ENCODE results near the gene CFAP74. TPM values are rescaled to one million over a fixed set of nuclear protein-coding genes. Genes with fewer than 3 reads are reported as not detected.
A peak's percentile ranks its signal among the peaks of the same experiment; 100 is the strongest.

Gene CFAP74
- total RNA-seq, 2 donors from 2014 or later = not detected

DNA sequence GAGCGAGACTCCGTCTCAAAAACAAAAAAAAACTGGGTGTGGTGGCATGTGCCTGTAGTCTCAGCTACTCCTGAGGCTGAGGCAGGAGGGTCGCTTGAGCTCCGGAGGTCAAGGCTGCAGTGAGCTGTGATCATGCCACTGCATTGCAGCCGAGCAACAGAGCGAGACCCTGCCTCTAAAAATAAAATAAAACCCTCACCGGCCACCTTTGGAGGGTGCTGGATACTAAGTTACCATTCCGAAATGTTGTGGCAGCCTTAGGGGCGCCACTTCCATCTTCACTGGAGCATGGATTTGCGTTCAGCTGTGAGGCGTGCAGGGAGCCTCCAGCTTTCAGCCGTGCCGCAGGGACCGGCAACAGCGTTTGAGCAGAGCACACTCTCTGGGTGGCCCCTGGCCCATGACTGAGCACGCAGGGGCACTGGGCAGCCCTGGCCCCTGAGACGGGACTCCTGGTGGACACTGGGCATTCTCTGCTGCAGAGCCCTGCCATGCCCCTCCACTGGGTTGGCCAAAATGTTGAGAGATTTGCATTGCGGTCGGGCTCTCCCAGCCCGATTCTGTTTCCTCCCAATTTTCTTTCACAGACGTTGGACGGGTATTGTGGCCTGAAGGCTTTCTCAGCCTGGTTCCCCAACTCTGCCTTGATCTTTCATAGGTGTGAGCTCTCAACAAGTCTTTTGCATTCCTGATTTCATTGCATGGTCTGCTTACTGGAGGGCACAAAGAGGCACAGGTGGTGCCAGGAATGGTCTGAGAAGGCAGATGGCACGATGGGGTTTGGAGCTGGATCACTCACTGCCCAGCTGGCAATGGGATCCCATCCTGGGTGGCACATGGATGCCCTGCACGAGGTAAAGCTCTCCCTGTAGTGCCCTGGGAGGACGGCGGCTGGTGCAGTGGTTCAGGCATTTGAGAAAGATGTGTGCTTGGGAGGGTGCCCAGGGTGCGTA lies 5.8 kb upstream of the CFAP74 start:
- DNase-seq (ENCODE audit: low spot score in 2 of 2) = no peak

DNA sequence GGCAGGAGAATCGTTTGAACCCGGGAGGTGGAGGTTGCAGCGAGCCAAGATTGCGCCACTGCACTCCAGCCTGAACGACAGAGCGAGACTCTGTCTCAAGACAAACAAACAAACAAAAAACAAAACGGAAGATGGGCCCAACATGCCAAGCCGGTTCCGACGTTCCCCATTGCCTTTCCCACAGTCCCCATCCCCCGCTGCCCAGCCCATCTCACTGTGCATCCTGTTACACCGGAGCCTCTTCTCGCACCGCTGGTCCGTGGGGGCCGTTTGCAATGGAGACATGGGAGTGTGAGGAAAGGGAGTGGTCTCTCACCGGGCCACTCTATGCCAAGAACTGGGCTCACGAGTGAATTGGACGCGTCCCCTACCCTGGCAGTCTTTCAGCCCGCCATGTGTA lies 1.3 kb upstream of the CFAP74 start:
- no peak overlapping the region for H3K27ac Mint-ChIP-seq
- H3K36me3 Mint-ChIP-seq = no peaks in the 10 kb centered on the region
- H3K9me3 Mint-ChIP-seq = no peaks in the 10 kb centered on the region
- DNase-seq (ENCODE audit: low spot score in 2 of 2) = no peak
- ATAC-seq = no peak

More for the DNA sequence above, 5.8 kb upstream of the CFAP74 start:
- Mint-ChIP-seq H3K9me3 (no peaks in the 10 kb centered on the region), H3K36me3 (no peaks in the 10 kb centered on the region), H3K27ac (no peak overlapping the region)
- ATAC-seq = no peak

DNA sequence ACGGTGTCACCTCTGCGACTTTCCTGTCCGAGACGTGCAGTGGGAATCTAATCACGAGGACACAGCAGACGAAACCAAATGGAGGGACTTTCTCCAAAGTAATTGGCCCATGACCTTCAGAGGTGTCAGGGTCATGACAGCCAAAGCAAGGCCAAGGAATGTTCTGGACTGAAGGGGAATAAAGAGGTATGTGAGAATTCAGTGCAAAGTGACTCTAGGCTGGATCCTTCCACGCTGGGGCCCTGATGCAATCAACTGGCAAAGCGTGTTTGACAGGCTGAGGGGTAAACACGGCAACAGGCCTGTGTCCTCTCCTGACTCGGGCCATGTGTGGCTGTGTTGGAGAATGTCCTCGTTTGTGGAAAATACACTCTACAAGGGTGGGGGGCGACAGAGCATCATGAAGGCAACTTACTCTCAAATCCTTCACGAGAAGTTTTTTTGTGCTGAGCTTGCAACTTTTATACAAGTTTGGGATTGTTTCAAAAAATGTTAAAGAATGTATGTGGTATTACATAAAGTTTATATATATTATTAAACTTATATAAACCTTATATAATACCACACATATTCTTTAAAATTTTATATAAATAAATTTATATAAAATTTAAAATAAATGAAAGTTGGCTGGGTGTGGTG lies 1.7 kb downstream of the CFAP74 start:
- H3K27ac Mint-ChIP-seq = no peak overlapping the region
- no peak for DNase-seq (ENCODE audit: low spot score in 2 of 2)
- H3K36me3 Mint-ChIP-seq = no peaks in the 10 kb centered on the region
- no peak for ATAC-seq
- no peaks in the 10 kb centered on the region for H3K9me3 Mint-ChIP-seq

DNA sequence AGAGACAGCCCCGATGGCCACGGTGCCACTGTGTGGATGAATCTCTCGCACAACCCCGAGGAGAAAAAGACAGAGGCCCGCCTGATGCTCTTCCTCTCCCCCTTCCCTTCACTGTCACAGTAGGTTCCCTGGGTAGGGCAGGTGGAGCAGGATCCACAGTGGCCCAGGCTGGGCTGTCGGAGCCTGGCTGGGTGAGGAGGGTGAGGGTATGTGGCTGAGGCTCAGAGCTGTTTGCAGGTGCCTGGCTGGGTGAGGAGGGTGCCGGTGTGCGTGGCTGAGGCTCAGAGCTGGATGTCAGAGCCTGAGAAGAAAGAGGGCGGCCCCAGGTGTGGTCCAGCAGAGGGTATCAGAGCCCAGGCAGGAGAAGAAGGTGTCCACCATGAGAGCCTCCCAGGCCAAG lies 2.7 kb downstream of the CFAP74 start:
- Mint-ChIP-seq H3K9me3 (no peaks in the 10 kb centered on the region), H3K27ac (no peak overlapping the region), H3K36me3 (no peaks in the 10 kb centered on the region)
- ATAC-seq (no peak), DNase-seq (ENCODE audit: low spot score in 2 of 2) (no peak)

DNA sequence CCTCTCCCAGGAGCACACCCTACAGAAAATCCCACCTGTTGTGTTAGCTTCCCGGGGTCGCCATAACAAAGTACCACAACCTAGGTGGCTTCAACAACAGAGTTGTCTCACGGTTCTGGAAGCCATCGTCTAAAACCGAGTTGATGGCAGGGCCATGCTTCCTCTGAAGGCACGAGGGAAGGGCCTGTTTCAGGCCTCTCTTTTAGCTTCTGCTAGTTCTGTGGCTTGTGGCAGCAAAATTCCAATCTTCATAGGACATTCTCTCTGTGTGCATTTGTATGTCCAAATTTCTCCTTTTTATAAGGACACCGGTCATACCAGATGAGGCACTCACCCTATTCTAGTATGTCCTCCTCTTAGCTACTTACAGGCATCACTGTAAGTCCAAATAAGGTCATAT lies 3.2 kb downstream of the CFAP74 start:
- ATAC-seq = no peak
- Mint-ChIP-seq H3K27ac (no peak overlapping the region), H3K9me3 (no peaks in the 10 kb centered on the region), H3K36me3 (no peaks in the 10 kb centered on the region)
- DNase-seq (ENCODE audit: low spot score in 2 of 2) = no peak

DNA sequence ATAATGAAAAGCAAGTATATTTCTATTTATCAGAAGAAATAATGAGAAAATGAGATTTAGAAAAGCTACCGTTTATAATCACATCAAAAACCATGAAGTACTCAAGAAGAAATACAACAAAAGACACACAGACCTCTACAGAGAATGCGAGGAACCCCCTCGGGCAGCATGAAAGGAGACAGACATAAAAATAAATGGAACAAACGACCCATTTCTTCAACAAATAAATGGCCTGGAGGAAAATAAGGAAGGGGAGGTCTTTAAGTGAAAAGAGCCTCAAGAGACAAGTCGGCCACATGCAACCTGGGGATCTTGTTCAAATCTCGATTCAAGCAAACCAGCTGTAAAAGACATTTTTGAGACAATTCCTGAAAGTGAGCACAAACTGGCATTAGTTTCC lies 6.0 kb downstream of the CFAP74 start:
- DNase-seq (ENCODE audit: low spot score in 2 of 2) (no peak), ATAC-seq (no peak)
- Mint-ChIP-seq H3K9me3 (no peaks in the 10 kb centered on the region), H3K36me3 (no peaks in the 10 kb centered on the region), H3K27ac (no peak overlapping the region)

DNA sequence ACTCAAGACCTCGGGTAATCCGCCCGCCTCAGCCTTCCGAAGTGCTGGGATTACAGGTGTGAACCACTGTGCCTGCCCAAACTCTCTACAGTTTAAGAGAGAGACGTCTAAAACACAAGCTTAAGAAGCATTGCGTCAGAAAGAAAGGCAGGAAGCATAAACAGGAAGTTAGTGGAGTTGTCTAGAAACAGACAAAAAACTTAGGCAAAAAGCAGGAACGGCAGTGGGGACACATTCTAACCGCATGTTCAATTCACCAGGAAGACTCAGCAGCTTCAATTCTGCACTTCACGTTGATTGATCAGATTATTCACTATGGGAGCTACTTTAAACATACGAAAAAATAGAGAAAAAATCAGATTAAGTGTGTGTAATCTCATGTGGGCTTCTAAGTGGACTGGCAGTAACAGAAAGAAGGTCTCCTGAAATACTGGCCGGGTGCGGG lies 7.4 kb downstream of the CFAP74 start:
- Mint-ChIP-seq H3K36me3 (no peaks in the 10 kb centered on the region), H3K27ac (peak overlapping the region in 1 of 2 donors; percentile 60), H3K9me3 (no peaks in the 10 kb centered on the region)
- no peak for ATAC-seq
- no peak for DNase-seq (ENCODE audit: low spot score in 2 of 2)

DNA sequence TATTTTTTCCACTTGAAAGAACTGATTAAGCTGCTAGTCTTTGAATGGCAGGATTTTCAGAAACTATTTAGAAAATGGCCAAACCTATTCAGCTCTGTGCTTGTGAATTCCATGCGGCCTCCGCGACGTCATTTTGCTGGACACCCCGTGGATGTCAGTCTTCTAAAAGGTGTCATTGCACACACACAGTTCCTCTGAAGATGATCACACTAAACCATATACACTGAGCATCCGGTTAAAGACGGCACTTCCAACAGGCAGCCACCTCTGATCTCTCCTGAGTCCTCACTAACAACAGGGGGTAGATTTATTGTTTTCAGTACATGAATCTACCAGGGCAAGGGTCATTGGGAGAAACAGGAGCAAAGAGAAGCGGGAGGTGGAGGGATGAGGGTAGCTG lies 9.1 kb downstream of the CFAP74 start:
- no peak overlapping the region for H3K27ac Mint-ChIP-seq
- no peaks in the 10 kb centered on the region for H3K9me3 Mint-ChIP-seq
- DNase-seq (ENCODE audit: low spot score in 2 of 2) (no peak), ATAC-seq (no peak)
- H3K36me3 Mint-ChIP-seq = no peaks in the 10 kb centered on the region

DNA sequence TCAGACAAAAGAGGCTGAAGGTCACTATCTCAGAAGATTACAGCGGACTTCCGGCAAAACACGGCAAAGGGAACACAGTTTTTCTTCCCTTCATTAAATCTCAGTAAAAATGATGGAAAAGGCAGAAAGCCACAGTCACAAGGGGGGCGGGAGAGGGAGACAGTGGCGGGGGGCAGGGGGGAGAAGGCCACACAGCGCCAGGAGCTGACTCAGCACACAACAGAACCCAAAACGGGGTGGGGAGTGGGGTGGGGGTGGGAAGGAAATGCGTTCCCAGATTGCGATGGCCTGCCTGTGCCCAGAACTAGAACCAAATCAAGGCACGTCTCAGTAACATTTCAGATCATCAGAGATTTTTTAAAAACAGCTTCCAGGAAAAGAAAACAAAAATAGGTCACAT lies 13.4 kb downstream of the CFAP74 start:
- Mint-ChIP-seq H3K27ac (no peak overlapping the region), H3K9me3 (no peaks in the 10 kb centered on the region), H3K36me3 (no peaks in the 10 kb centered on the region)
- no peak for DNase-seq (ENCODE audit: low spot score in 2 of 2)
- ATAC-seq = no peak

DNA sequence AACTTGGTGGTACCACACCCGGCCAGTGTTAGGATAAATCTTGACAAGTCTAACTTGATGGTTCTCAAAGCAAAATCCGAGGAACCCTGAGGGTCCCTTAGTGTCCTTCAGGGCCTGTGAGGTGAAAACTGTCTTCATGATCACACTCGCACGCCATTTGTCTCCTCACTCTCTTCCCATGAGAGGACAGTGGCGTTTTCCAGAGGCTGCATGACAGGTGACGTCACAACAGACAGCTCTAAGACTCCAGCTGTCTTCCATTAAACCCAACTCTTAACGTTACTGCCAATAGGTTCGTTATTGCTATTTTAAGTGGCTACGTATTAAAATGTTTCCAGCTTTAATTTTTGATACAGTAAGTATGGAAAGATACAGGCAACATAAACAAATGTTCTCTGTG lies 13.8 kb downstream of the CFAP74 start:
- no peak for ATAC-seq
- DNase-seq (ENCODE audit: low spot score in 2 of 2) = no peak
- Mint-ChIP-seq H3K36me3 (no peaks in the 10 kb centered on the region), H3K9me3 (no peaks in the 10 kb centered on the region), H3K27ac (no peak overlapping the region)

DNA sequence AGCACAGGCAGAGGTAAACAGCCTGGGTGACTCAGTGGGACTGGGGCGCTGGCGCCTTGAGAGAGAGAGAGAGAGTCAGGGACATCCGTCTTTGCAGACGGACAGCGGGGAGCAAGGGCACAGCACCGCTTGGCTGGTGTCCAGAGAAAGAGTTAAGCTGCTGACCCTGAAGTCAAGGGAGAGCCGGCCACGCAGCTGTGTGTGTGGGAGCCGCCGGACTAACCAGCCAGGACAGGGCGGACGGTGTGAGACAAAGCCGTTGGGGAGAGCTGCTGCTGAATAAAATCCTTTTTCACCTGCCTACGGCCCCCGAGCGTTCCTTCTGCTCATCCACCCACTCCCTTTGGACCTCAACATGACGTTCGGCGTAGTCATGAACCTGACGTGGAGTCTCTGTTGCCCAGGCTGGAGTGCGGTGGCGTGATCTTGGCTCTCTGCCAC lies 14.5 kb downstream of the CFAP74 start:
- no peak overlapping the region for H3K27ac Mint-ChIP-seq
- DNase-seq (ENCODE audit: low spot score in 2 of 2) (no peak), ATAC-seq (no peak)
- no peaks in the 10 kb centered on the region for H3K9me3 Mint-ChIP-seq
- H3K36me3 Mint-ChIP-seq = no peaks in the 10 kb centered on the region

DNA sequence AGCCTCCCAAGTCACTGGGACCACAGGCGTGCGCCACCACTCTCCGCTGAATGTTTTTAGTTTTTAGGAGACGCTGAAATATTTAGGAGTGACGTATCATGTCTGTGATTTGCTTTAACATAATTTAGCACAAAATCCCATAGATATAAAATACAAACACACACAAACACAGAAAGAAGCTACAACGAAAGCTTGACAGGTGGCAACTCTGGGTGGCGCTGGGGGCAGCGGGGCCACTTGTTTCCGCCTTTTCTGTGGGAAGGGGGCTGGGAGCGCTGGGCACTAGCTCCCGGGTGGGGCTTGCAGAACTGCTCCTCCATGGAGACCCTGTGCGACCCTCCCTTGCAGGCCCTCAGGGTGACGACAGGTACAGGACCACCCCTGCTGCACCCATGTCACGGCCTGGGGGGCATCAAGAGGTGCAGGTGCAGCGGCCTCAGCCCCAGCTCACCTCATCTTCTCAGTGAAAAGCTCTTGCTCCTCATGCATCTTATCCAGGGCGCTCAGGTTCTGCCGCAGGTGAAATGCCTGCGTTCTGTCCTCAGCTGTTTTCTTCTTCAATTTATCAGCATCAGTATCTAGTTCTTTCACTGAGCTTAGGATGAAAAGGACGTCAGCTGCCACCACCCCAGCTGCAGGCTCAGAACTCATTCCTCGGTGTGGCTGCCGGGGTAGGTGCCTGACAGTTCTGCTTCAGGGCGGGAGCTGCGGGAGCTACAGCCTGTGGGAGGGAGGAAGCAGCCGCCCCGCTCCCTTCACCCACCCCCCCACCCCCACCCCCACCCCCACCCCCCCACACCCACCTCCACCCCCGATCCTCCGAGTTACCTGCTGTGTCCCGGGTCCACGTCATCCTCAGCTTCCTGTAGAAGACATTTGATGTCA lies 15.3 kb downstream of the CFAP74 start:
- ATAC-seq = no peak
- Mint-ChIP-seq H3K27ac (no peak overlapping the region), H3K9me3 (no peaks in the 10 kb centered on the region)

DNA sequence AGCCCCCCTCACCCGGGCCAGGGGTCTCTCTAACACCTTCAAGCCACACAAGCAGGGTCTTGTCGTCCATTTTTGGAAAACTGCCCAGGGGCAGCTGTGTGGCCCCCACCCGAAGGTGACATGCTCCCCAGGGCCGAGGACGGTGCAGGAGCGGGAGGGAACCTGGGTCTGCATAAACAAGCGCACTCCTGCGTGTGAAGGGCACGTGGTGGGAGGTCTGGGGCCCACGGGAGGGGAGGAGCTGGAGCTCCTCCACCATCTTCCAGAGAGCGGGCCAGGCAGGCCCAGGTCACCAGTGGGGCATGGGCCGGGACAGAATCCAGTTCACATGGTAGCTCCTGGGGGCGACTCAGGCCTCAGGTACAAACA lies 16.5 kb downstream of the CFAP74 start:
- H3K27ac Mint-ChIP-seq = no peak overlapping the region
- no peaks in the 10 kb centered on the region for H3K36me3 Mint-ChIP-seq
- H3K9me3 Mint-ChIP-seq = no peaks in the 10 kb centered on the region
- ATAC-seq (no peak), DNase-seq (ENCODE audit: low spot score in 2 of 2) (no peak)

More for the DNA sequence above, 15.3 kb downstream of the CFAP74 start:
- no peak for DNase-seq (ENCODE audit: low spot score in 2 of 2)
- no peaks in the 10 kb centered on the region for H3K36me3 Mint-ChIP-seq

DNA sequence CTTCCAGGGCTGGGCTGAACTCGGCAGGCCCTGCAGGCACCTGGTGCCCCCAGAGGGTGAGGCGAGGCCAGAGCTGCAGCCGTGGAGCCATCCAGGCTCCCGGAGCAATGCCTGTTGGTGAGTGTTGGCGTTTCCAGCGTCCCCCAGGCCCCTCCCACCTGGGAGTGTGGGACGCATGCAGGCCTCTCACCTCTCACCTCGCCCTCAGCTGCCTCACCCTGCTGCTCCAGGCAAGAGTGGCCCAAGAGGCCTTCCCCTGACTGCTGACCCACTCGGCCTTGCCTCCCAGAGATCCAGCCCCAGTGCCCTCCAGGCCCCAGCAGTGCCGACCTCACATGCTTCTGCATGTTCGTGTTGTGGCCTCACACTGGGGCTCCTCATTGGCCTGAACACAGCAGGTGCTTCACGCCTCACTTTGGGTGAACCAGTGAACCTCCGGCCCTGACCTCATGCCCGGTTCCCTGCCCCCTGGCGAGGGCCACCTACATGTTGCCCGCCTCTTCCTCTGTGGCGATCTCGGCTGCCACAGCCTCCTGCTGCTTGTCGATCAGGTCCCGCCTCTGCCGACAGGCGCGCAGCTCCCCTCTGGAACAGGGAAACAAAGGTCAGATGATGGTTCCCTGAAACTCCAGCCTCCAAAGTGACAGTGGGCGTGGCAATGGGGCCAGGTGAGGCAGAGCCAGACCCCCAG lies 17.0 kb downstream of the CFAP74 start:
- H3K27ac Mint-ChIP-seq = no peak overlapping the region
- ATAC-seq (no peak), DNase-seq (ENCODE audit: low spot score in 2 of 2) (no peak)
- H3K9me3 Mint-ChIP-seq = no peaks in the 10 kb centered on the region
- no peaks in the 10 kb centered on the region for H3K36me3 Mint-ChIP-seq

DNA sequence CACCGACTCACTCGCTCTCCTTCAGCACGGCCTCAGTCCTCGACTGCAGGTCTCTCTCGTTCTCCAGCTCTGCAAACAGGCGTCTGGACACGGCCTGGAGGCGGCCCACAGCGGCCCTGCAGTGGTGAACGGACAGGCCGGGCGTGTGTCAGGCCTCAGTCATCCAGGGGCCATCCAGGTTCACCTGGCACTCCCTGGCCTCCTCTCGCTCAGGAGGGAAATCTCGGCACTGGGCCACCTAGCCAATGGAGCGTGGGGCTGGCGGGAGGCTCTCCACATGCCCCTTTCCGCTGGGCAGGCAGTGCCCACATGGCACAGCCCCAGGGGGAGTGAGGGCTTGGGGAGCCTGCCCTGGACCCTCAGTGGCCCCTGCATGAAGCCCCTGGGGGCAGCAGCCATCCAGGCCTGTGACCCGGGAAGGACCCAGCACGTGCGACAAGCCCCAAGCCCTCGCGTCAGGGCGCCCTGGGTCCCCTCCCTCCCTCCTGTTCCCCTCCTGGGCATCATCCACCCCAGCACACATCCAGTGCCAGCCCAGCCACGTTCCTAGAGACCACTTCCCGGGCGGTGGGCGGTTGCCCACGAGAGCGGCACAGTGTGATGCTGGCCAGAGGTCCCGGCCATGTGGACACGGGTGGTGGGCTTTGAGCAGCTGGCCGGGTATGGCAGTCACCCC lies 18.1 kb downstream of the CFAP74 start:
- DNase-seq (ENCODE audit: low spot score in 2 of 2) (no peak), ATAC-seq (no peak)
- Mint-ChIP-seq H3K36me3 (no peaks in the 10 kb centered on the region), H3K27ac (no peak overlapping the region), H3K9me3 (no peaks in the 10 kb centered on the region)

DNA sequence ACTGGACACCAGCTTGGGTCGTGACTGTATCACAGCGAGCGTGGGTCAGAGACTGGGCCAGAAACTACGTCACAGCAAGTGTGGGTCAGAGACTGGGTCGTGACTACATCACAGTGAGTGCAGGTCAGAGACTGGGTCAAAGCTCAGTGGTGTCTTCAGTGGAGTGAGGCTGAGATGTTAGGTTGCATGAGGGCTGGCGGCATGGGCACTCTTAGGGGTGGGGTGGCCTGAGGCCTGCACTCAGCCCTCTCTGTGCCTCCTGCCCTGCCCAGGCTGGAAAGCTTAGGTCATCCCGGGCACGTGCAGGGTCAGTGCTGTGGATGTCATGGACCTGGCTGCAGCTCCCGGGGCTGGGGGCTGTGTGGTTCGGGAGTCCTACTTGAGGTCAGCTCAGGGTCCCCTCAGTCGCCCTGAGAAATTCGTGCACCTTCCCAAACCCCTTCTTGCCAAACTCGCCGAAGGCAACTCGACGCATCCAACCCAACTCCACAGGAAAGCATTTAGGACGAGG lies 19.0 kb downstream of the CFAP74 start:
- H3K36me3 Mint-ChIP-seq = no peaks in the 10 kb centered on the region
- H3K27ac Mint-ChIP-seq = no peak overlapping the region
- H3K9me3 Mint-ChIP-seq = no peaks in the 10 kb centered on the region
- ATAC-seq = no peak
- no peak for DNase-seq (ENCODE audit: low spot score in 2 of 2)

All from activated naive CD4-positive, alpha-beta T cell treated with anti-CD3 and anti-CD28 coated beads, Interleukin-2, amount 50 U/mL, for 72 hours (primary cell).